ENCODE results near the gene TLR10. TPM values are rescaled to one million over a fixed set of nuclear protein-coding genes. Genes with fewer than 3 reads are reported as not detected.

Gene TLR10
- total RNA-seq, 1 experiment from 2014 or later: 0.30 TPM

- no peak overlapping the region for H3K27ac ChIP-seq (ENCODE audit: low read depth, low read length)
- H3K9me2 ChIP-seq (ENCODE audit: insufficient read depth): no peaks in the 10 kb centered on the region
- H3K4me1 ChIP-seq (ENCODE audit: control insufficient read depth in 1 of 2, insufficient read depth in 2 of 2, low read length in 2 of 2): no peaks in the 10 kb centered on the region
- ChIA-PET POLR2A (no interaction called here), RAD21 (ENCODE audit: low non-redundant PET in 1 of 2, low total read pairs in 2 of 2, uncharacterized antibody in 2 of 2, unreplicated experiment in 2 of 2) (no interaction called here), CTCF (interaction anchor here (2.3 kb wide), 1 partner anchor 8 kb away, joined by 7 read pairs; the partner anchor contains the start of gene TLR10)
- no peak overlapping the region for H3K9ac ChIP-seq (ENCODE audit: low read length)
- BruUV-seq (replicated peaks): no TSS peak
- intact Hi-C loops (cut with micrococcal nuclease): no loop called here
- no peaks in the 10 kb centered on the region for H3K79me2 ChIP-seq (ENCODE audit: insufficient read depth, low read length)
- ATAC-seq (no peak), DNase-seq (ENCODE audit: low read depth, low spot score) (no peak)
- H3K9me3 ChIP-seq (ENCODE audit: control insufficient read depth in 1 of 2, insufficient read depth in 1 of 2, low read depth in 1 of 2, low read length in 2 of 2): no peaks in the 10 kb centered on the region
- no peak overlapping the region for H3K4me3 ChIP-seq (replicated peaks in 1 of 2; ENCODE audit: low read depth in 1 of 2, low read length in 2 of 2)
- no peaks in the 10 kb centered on the region for H3K27me3 ChIP-seq (ENCODE audit: insufficient read depth, low read length)
- no peak overlapping the region for H3K4me2 ChIP-seq (ENCODE audit: low read length)
- no peaks in the 10 kb centered on the region for H3K36me3 ChIP-seq (ENCODE audit: control insufficient read depth in 1 of 2, insufficient read depth in 2 of 2, low read length in 2 of 2)
- TF ChIP-seq CEBPB (IDR thresholded peaks at IDR 0.05; ENCODE audit: low read depth) (no peak), CBX3 (IDR thresholded peaks at IDR 0.05; ENCODE audit: low read depth) (no peak), ZFX (IDR thresholded peaks at IDR 0.05) (no peak), ZNF274 (IDR thresholded peaks at IDR 0.05; ENCODE audit: low read depth, low read length) (no peak), POLR2AphosphoS5 (IDR thresholded peaks at IDR 0.05; ENCODE audit: low read depth, low read length) (no peak), EGR1 (IDR thresholded peaks at IDR 0.05; ENCODE audit: low read depth) (no peak)
- TF ChIP-seq, protein P1, sequence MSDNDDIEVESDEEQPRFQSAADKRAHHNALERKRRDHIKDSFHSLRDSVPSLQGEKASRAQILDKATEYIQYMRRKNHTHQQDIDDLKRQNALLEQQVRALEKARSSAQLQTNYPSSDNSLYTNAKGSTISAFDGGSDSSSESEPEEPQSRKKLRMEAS (IDR thresholded peaks at IDR 0.05): no peak
- H2AFZ ChIP-seq (ENCODE audit: low read depth, low read length, poor library complexity, severe bottlenecking): no peak overlapping the region
- H4K20me1 ChIP-seq (ENCODE audit: insufficient read depth): no peaks in the 10 kb centered on the region
These were observed 8.2 kb upstream of the TLR10 start for GRCh38 chr4:38791010-38791409.

- Histone ChIP-seq H3K9me3 (ENCODE audit: control insufficient read depth in 1 of 2, insufficient read depth in 1 of 2, low read depth in 1 of 2, low read length in 2 of 2) (no peaks in the 10 kb centered on the region), H3K27ac (ENCODE audit: low read depth, low read length) (no peak overlapping the region), H4K20me1 (ENCODE audit: insufficient read depth) (no peaks in the 10 kb centered on the region), H3K4me3 (replicated peaks in 1 of 2; ENCODE audit: low read depth in 1 of 2, low read length in 2 of 2) (no peak overlapping the region), H3K79me2 (ENCODE audit: insufficient read depth, low read length) (no peaks in the 10 kb centered on the region), H2AFZ (ENCODE audit: low read depth, low read length, poor library complexity, severe bottlenecking) (no peak overlapping the region), H3K4me1 (ENCODE audit: control insufficient read depth in 1 of 2, insufficient read depth in 2 of 2, low read length in 2 of 2) (no peaks in the 10 kb centered on the region), H3K4me2 (ENCODE audit: low read length) (no peak overlapping the region), H3K9ac (ENCODE audit: low read length) (no peak overlapping the region), H3K27me3 (ENCODE audit: insufficient read depth, low read length) (no peaks in the 10 kb centered on the region), H3K9me2 (ENCODE audit: insufficient read depth) (no peaks in the 10 kb centered on the region), H3K36me3 (ENCODE audit: control insufficient read depth in 1 of 2, insufficient read depth in 2 of 2, low read length in 2 of 2) (no peaks in the 10 kb centered on the region)
- BruUV-seq (replicated peaks): no TSS peak
- DNase-seq (ENCODE audit: low read depth, low spot score) (no peak), ATAC-seq (no peak)
- POLR2A ChIA-PET: no interaction called here
- CTCF ChIA-PET: interaction anchor here (1.5 kb wide), 1 partner anchor 16 kb away, joined by 3 read pairs; no protein-coding TSS in a partner anchor
- intact Hi-C loops (cut with micrococcal nuclease): no loop called here
- RAD21 ChIA-PET (ENCODE audit: low non-redundant PET in 1 of 2, low total read pairs in 2 of 2, uncharacterized antibody in 2 of 2, unreplicated experiment in 2 of 2): no interaction called here
- TF ChIP-seq ZNF274 (IDR thresholded peaks at IDR 0.05; ENCODE audit: low read depth, low read length) (no peak), SIN3A (IDR thresholded peaks at IDR 0.05; ENCODE audit: low read depth) (no peak), TCF7L2 (IDR thresholded peaks at IDR 0.05; ENCODE audit: borderline replicate concordance, extremely low read depth, insufficient read depth, insufficient read length) (no peak), YY1 (IDR thresholded peaks at IDR 0.05; ENCODE audit: extremely low read depth, insufficient replicate concordance, low read depth, low read length) (no peak), EZH2 (IDR thresholded peaks at IDR 0.05) (no peak), ZFX (IDR thresholded peaks at IDR 0.05) (no peak), FOSL1 (IDR thresholded peaks at IDR 0.05; ENCODE audit: low read depth) (no peak), ELF1 (IDR thresholded peaks at IDR 0.05; ENCODE audit: borderline replicate concordance, low read depth) (no peak)
- TF ChIP-seq, protein P2, sequence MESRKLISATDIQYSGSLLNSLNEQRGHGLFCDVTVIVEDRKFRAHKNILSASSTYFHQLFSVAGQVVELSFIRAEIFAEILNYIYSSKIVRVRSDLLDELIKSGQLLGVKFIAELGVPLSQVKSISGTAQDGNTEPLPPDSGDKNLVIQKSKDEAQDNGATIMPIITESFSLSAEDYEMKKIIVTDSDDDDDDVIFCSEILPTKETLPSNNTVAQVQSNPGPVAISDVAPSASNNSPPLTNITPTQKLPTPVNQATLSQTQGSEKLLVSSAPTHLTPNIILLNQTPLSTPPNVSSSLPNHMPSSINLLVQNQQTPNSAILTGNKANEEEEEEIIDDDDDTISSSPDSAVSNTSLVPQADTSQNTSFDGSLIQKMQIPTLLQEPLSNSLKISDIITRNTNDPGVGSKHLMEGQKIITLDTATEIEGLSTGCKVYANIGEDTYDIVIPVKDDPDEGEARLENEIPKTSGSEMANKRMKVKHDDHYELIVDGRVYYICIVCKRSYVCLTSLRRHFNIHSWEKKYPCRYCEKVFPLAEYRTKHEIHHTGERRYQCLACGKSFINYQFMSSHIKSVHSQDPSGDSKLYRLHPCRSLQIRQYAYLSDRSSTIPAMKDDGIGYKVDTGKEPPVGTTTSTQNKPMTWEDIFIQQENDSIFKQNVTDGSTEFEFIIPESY (IDR thresholded peaks at IDR 0.05; ENCODE audit: extremely low read depth, insufficient replicate concordance, low read length): no peak
These were observed 5.5 kb upstream of the TLR10 start for GRCh38 chr4:38788317-38788716.
